WTC11 (cell line): ENCODE results near the gene CDNF. TPM values are rescaled to one million over a fixed set of nuclear protein-coding genes. Genes with fewer than 3 reads are reported as not detected.
A peak's percentile ranks its signal among the peaks of the same experiment; 100 is the strongest.

Experiments
- CBFB ChIP-seq: sonication (generic); formaldehyde crosslinking; IDR thresholded peaks from 2 replicates; pipeline ENCODE4 v1.8.1; 2022; ENCODE audit warnings: mild to moderate bottlenecking, low read depth, missing genetic modification reagents
- CREM ChIP-seq: sonication (generic); formaldehyde crosslinking; IDR thresholded peaks from 2 replicates; pipeline ENCODE4 v1.8.1; 2022; ENCODE audit warnings: mild to moderate bottlenecking, missing genetic modification reagents, moderate library complexity
- ELF4 ChIP-seq: sonication (generic); formaldehyde crosslinking; IDR thresholded peaks from 2 replicates; pipeline ENCODE4 v1.8.1; 2022; ENCODE audit warnings: low read depth, mild to moderate bottlenecking, moderate library complexity, missing genetic modification reagents
- EMX1 ChIP-seq: fragments of 250-450 bp; sonication (Bioruptor Pico); IDR thresholded peaks from 2 replicates; pipeline ENCODE4 v1.8.0; 2021; ENCODE audit warnings: mild to moderate bottlenecking
- ESRRA ChIP-seq: sonication (generic); formaldehyde crosslinking; IDR thresholded peaks from 2 replicates; pipeline ENCODE4 v1.8.1; 2022; ENCODE audit warnings: mild to moderate bottlenecking, missing genetic modification reagents, borderline replicate concordance
- ETV6 ChIP-seq: sonication (generic); formaldehyde crosslinking; IDR thresholded peaks from 2 replicates; pipeline ENCODE4 v1.8.1; 2022; ENCODE audit warnings: mild to moderate bottlenecking, missing genetic modification reagents
- FOXJ3 ChIP-seq: sonication (generic); formaldehyde crosslinking; IDR thresholded peaks from 2 replicates; pipeline ENCODE4 v1.9.0; 2021; ENCODE audit warnings: missing genetic modification reagents, mild to moderate bottlenecking, borderline replicate concordance
- FOXK1 ChIP-seq: sonication (generic); formaldehyde crosslinking; IDR thresholded peaks from 2 replicates; pipeline ENCODE4 v1.8.0; 2022; ENCODE audit warnings: mild to moderate bottlenecking, moderate library complexity, missing genetic modification reagents
- HMGA2 ChIP-seq: fragments of 250-450 bp; sonication (Bioruptor Pico); IDR thresholded peaks from 2 replicates; pipeline ENCODE4 v1.4.0; 2021; ENCODE audit warnings: mild to moderate bottlenecking, moderate library complexity
- HMGXB4 ChIP-seq: sonication (generic); formaldehyde crosslinking; IDR thresholded peaks from 2 replicates; pipeline ENCODE4 v1.8.1; 2023; ENCODE audit warnings: mild to moderate bottlenecking, moderate library complexity, missing genetic modification reagents
- IRF2 ChIP-seq: sonication (generic); formaldehyde crosslinking; IDR thresholded peaks from 2 replicates; pipeline ENCODE4 v1.8.0; 2022; ENCODE audit warnings: low read depth, missing genetic modification reagents, borderline replicate concordance
- JUN ChIP-seq: sonication (generic); formaldehyde crosslinking; IDR thresholded peaks from 2 replicates; pipeline ENCODE4 v1.8.0; 2023; ENCODE audit warnings: mild to moderate bottlenecking, missing genetic modification reagents
- KAT7 ChIP-seq: sonication (generic); formaldehyde crosslinking; IDR thresholded peaks from 2 replicates; pipeline ENCODE4 v1.8.1; 2023; ENCODE audit warnings: missing genetic modification reagents, mild to moderate bottlenecking, borderline replicate concordance
- MLX ChIP-seq: sonication (generic); formaldehyde crosslinking; IDR thresholded peaks from 2 replicates; pipeline ENCODE4 v1.8.1; 2023; ENCODE audit warnings: mild to moderate bottlenecking, missing genetic modification reagents, moderate library complexity
- MXD4 ChIP-seq: fragments of 250-450 bp; sonication (Bioruptor Pico); IDR thresholded peaks from 2 replicates; pipeline ENCODE4 v1.8.0; 2021; ENCODE audit warnings: mild to moderate bottlenecking, moderate library complexity, borderline replicate concordance
- NR1H2 ChIP-seq: sonication (generic); formaldehyde crosslinking; IDR thresholded peaks from 2 replicates; pipeline ENCODE4 v1.9.0; 2021; ENCODE audit warnings: mild to moderate bottlenecking, moderate library complexity, missing genetic modification reagents
- NR2C2 ChIP-seq: sonication (generic); formaldehyde crosslinking; IDR thresholded peaks from 2 replicates; pipeline ENCODE4 v1.8.0; 2022; ENCODE audit warnings: mild to moderate bottlenecking, missing genetic modification reagents
- OVOL2 ChIP-seq: fragments of 250-450 bp; sonication (Bioruptor Pico); IDR thresholded peaks from 2 replicates; pipeline ENCODE4 v1.9.0; 2021; ENCODE audit warnings: mild to moderate bottlenecking, borderline replicate concordance
- RORB ChIP-seq: fragments of 250-450 bp; sonication (Bioruptor Pico); IDR thresholded peaks from 2 replicates; pipeline ENCODE4 v1.9.0; 2021; ENCODE audit warnings: mild to moderate bottlenecking
- ZNF317 ChIP-seq: sonication (generic); formaldehyde crosslinking; IDR thresholded peaks from 2 replicates; pipeline ENCODE4 v1.8.1; 2023; ENCODE audit warnings: low read depth, mild to moderate bottlenecking, moderate library complexity, missing genetic modification reagents, borderline replicate concordance
- ZNF423 ChIP-seq: fragments of 250-450 bp; sonication (Bioruptor Pico); IDR thresholded peaks from 2 replicates; pipeline ENCODE4 v2.1.2; 2022; ENCODE audit warnings: mild to moderate bottlenecking, moderate library complexity
- total RNA-seq: library from RNA; stranded (reverse); gene quantifications from 3 replicates; pipeline ENCODE4 v1.2.3, GENCODE V29; 2021
- TF ChIP-seq, protein P1 (sequence below): sonication (generic); formaldehyde crosslinking; IDR thresholded peaks from 2 replicates; pipeline ENCODE4 v1.8.0; 2023; ENCODE audit warnings: missing genetic modification reagents
- TF ChIP-seq, protein P2 (sequence below): fragments of 250-450 bp; sonication (Bioruptor Pico); IDR thresholded peaks from 2 replicates; pipeline ENCODE4 v1.9.0; 2021; ENCODE audit warnings: moderate library complexity, mild to moderate bottlenecking, inconsistent platforms, borderline replicate concordance
- TF ChIP-seq, protein P3 (sequence below): sonication (generic); formaldehyde crosslinking; IDR thresholded peaks from 2 replicates; pipeline ENCODE4 v1.8.1; 2023; ENCODE audit warnings: mild to moderate bottlenecking, missing genetic modification reagents, borderline replicate concordance
- TF ChIP-seq, protein P4 (sequence below): sonication (generic); formaldehyde crosslinking; IDR thresholded peaks from 2 replicates; pipeline ENCODE4 v1.8.0; 2023; ENCODE audit warnings: missing genetic modification reagents, mild to moderate bottlenecking, borderline replicate concordance
- TF ChIP-seq, protein P5 (sequence below): sonication (generic); formaldehyde crosslinking; IDR thresholded peaks from 2 replicates; pipeline ENCODE4 v1.8.1; 2023; ENCODE audit warnings: mild to moderate bottlenecking, missing genetic modification reagents, moderate library complexity

CDNF gene
- total RNA-seq, 1 experiment from 2014 or later: 1.4 TPM

GRCh38 chr10:14878266-14879123 lies 40.7 kb upstream of the CDNF start, which contains the start of gene SUV39H2 (continued):
- TF ChIP-seq, protein P1, sequence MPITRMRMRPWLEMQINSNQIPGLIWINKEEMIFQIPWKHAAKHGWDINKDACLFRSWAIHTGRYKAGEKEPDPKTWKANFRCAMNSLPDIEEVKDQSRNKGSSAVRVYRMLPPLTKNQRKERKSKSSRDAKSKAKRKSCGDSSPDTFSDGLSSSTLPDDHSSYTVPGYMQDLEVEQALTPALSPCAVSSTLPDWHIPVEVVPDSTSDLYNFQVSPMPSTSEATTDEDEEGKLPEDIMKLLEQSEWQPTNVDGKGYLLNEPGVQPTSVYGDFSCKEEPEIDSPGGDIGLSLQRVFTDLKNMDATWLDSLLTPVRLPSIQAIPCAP (CRISPR knock-in tag): peak; percentile 70
- TF ChIP-seq HMGA2 (CRISPR knock-in tag): 0 out of 2 replicates have a peak, but pooled peaks have one; percentile 19
- TF ChIP-seq CREM: peak; percentile 76
- TF ChIP-seq NR2C2: no peak
- TF ChIP-seq ZNF423 (CRISPR knock-in tag): no peak
- no peak for TF ChIP-seq ZNF317 (CRISPR knock-in tag)
- peak; percentile 62; the same call in 1 of the 2 replicates for TF ChIP-seq HMGXB4
- TF ChIP-seq OVOL2 (CRISPR knock-in tag): no peak
- TF ChIP-seq FOXJ3: no peak
- no peak for TF ChIP-seq NR1H2
- TF ChIP-seq FOXK1 (CRISPR knock-in tag): peak; percentile 85
- TF ChIP-seq, protein P2, sequence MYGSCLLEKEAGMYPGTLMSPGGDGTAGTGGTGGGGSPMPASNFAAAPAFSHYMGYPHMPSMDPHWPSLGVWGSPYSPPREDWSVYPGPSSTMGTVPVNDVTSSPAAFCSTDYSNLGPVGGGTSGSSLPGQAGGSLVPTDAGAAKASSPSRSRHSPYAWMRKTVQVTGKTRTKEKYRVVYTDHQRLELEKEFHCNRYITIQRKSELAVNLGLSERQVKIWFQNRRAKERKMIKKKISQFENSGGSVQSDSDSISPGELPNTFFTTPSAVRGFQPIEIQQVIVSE: no peak
- 0 out of 2 replicates have a peak, but pooled peaks have one; percentile 31 for TF ChIP-seq ESRRA (CRISPR knock-in tag)
- TF ChIP-seq, protein P3, sequence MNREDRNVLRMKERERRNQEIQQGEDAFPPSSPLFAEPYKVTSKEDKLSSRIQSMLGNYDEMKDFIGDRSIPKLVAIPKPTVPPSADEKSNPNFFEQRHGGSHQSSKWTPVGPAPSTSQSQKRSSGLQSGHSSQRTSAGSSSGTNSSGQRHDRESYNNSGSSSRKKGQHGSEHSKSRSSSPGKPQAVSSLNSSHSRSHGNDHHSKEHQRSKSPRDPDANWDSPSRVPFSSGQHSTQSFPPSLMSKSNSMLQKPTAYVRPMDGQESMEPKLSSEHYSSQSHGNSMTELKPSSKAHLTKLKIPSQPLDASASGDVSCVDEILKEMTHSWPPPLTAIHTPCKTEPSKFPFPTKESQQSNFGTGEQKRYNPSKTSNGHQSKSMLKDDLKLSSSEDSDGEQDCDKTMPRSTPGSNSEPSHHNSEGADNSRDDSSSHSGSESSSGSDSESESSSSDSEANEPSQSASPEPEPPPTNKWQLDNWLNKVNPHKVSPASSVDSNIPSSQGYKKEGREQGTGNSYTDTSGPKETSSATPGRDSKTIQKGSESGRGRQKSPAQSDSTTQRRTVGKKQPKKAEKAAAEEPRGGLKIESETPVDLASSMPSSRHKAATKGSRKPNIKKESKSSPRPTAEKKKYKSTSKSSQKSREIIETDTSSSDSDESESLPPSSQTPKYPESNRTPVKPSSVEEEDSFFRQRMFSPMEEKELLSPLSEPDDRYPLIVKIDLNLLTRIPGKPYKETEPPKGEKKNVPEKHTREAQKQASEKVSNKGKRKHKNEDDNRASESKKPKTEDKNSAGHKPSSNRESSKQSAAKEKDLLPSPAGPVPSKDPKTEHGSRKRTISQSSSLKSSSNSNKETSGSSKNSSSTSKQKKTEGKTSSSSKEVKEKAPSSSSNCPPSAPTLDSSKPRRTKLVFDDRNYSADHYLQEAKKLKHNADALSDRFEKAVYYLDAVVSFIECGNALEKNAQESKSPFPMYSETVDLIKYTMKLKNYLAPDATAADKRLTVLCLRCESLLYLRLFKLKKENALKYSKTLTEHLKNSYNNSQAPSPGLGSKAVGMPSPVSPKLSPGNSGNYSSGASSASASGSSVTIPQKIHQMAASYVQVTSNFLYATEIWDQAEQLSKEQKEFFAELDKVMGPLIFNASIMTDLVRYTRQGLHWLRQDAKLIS: no peak
- TF ChIP-seq IRF2 (CRISPR knock-in tag): no peak
- no peak for TF ChIP-seq CBFB
- no peak for TF ChIP-seq MXD4 (CRISPR knock-in tag)
- TF ChIP-seq EMX1 (CRISPR knock-in tag): no peak
- no peak for TF ChIP-seq RORB
- peak; percentile 81 for TF ChIP-seq ETV6
- TF ChIP-seq, protein P4, sequence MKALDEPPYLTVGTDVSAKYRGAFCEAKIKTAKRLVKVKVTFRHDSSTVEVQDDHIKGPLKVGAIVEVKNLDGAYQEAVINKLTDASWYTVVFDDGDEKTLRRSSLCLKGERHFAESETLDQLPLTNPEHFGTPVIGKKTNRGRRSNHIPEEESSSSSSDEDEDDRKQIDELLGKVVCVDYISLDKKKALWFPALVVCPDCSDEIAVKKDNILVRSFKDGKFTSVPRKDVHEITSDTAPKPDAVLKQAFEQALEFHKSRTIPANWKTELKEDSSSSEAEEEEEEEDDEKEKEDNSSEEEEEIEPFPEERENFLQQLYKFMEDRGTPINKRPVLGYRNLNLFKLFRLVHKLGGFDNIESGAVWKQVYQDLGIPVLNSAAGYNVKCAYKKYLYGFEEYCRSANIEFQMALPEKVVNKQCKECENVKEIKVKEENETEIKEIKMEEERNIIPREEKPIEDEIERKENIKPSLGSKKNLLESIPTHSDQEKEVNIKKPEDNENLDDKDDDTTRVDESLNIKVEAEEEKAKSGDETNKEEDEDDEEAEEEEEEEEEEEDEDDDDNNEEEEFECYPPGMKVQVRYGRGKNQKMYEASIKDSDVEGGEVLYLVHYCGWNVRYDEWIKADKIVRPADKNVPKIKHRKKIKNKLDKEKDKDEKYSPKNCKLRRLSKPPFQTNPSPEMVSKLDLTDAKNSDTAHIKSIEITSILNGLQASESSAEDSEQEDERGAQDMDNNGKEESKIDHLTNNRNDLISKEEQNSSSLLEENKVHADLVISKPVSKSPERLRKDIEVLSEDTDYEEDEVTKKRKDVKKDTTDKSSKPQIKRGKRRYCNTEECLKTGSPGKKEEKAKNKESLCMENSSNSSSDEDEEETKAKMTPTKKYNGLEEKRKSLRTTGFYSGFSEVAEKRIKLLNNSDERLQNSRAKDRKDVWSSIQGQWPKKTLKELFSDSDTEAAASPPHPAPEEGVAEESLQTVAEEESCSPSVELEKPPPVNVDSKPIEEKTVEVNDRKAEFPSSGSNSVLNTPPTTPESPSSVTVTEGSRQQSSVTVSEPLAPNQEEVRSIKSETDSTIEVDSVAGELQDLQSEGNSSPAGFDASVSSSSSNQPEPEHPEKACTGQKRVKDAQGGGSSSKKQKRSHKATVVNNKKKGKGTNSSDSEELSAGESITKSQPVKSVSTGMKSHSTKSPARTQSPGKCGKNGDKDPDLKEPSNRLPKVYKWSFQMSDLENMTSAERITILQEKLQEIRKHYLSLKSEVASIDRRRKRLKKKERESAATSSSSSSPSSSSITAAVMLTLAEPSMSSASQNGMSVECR (CRISPR knock-in tag): peak; percentile 96
- TF ChIP-seq JUN (CRISPR knock-in tag): peak; percentile 90; the same call in 1 of the 2 replicates
- TF ChIP-seq KAT7 (CRISPR knock-in tag): no peak
- peak; percentile 75; the same call in 1 of the 2 replicates for TF ChIP-seq ELF4 (CRISPR knock-in tag)
- TF ChIP-seq MLX (CRISPR knock-in tag): no peak
- TF ChIP-seq, protein P5, sequence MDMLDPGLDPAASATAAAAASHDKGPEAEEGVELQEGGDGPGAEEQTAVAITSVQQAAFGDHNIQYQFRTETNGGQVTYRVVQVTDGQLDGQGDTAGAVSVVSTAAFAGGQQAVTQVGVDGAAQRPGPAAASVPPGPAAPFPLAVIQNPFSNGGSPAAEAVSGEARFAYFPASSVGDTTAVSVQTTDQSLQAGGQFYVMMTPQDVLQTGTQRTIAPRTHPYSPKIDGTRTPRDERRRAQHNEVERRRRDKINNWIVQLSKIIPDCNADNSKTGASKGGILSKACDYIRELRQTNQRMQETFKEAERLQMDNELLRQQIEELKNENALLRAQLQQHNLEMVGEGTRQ (CRISPR knock-in tag): peak; percentile 20; the same call in 1 of the 2 replicates
